Measurements from ENCODE around the gene BCAR1.
A peak's percentile ranks its signal among the peaks of the same experiment; 100 is the strongest.
"Not testable (repeated sequence)": the region's sequence is repeated elsewhere in the genome, so short reads cannot be mapped to it uniquely, and the experiment has no call there.

The BCAR1 gene

DNA sequence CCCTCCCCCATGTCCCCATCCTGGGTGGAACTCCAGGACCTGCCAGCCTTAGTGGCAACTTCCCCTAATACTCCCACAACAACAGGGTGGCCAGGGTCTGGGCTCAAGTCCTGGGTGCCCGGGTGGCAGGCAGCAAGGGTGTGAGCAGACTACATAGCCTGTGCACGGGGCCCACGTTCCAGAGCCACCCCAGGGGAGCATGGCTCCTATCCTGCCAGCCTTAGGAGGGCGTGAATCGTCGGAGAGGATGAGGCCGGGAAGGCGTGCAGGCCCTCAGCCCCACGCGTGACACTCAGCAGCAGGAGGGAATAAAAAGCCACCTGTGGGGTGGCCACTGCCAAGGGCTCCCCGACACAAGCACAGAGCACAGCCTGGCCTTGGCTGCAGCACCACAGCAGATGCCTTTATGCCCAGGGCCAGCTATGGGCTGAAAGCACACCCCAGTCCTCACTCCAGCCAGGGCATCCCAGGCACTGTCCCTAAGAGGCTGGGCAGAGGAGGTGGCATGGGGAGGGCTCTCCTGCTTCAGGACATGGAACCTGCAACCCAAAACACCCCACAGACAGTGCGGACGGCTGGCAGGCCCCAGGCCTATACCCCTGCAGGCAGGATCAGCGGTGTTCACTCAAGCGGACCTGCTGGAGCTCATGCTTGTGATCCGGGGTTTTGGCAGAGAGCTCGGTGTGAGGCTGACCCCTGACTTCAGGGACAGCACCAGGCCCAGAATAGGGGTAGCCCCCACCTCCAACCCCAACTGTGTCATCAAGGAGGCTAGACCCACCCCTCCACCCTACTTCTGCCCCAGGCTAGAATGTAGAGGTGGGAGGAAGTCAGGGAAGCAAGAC is 2.7 kb downstream of the BCAR1 start:
- Histone ChIP-seq H3K4me1 (ENCODE audit: control insufficient read depth, insufficient read depth, low read length) (peaks cover 49% of the 10 kb centered on the region), H3K36me3 (ENCODE audit: control insufficient read depth, insufficient read depth, low read length) (no peaks in the 10 kb centered on the region), H3K27ac (ENCODE audit: low read depth, low read length) (no peak overlapping the region), H3K4me3 (ENCODE audit: low read length) (no peak overlapping the region), H3K9ac (ENCODE audit: low read length) (no peak overlapping the region), H3K27me3 (ENCODE audit: control insufficient read depth, insufficient read depth, low read length) (no peaks in the 10 kb centered on the region)

DNA sequence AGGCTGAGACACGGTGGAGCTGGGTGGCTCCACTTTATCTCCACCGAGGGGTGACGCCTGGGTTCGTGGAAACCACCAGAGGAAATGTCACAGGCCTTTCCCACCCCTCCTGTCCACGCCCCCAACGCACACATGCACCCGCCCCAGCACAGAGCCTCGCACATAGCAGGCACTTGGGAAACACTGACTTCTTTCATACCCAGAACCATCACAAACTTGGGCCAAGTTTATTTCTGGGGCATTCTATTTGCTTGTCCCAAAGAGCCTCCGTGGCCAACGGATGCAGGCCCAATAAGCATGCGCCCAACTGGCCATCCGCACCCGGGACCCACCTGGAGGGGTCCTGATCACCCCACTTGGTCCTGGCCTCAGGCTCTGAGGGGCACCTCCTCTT is 3.3 kb downstream of the BCAR1 start:
- no peak overlapping the region for H3K9ac ChIP-seq (ENCODE audit: low read length)
- no peak overlapping the region for H3K4me3 ChIP-seq (ENCODE audit: low read length)
- peaks cover 44% of the 10 kb centered on the region for H3K4me1 ChIP-seq (ENCODE audit: control insufficient read depth, insufficient read depth, low read length)
- no peaks in the 10 kb centered on the region for H3K36me3 ChIP-seq (ENCODE audit: control insufficient read depth, insufficient read depth, low read length)
- no peaks in the 10 kb centered on the region for H3K27me3 ChIP-seq (ENCODE audit: control insufficient read depth, insufficient read depth, low read length)
- H3K27ac ChIP-seq (ENCODE audit: low read depth, low read length) = no peak overlapping the region

DNA sequence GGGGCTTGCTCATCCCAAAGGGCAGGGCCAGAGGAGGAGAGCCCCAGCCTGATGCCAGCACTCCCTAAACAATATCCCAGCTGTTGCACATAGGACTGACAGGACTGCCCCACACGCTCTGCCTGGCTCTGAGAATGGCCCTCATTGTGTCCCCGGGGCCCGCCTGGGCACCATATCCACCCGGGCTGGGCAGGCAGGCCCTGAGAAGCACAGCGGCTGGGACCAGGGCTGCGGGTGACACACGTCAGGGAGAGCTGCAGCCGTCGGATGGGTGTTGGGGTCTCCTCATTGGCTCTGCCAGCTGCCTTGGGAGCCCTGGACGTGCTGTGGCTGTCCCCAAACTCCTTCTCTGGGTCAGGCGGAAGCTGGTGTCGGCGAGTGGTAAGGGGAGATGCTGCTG is 4.2 kb downstream of the BCAR1 start:
- H3K36me3 ChIP-seq (ENCODE audit: control insufficient read depth, insufficient read depth, low read length) = peaks cover 3% of the 10 kb centered on the region
- no peak overlapping the region for H3K27ac ChIP-seq (ENCODE audit: low read depth, low read length)
- H3K4me3 ChIP-seq (ENCODE audit: low read length) = no peak overlapping the region

DNA sequence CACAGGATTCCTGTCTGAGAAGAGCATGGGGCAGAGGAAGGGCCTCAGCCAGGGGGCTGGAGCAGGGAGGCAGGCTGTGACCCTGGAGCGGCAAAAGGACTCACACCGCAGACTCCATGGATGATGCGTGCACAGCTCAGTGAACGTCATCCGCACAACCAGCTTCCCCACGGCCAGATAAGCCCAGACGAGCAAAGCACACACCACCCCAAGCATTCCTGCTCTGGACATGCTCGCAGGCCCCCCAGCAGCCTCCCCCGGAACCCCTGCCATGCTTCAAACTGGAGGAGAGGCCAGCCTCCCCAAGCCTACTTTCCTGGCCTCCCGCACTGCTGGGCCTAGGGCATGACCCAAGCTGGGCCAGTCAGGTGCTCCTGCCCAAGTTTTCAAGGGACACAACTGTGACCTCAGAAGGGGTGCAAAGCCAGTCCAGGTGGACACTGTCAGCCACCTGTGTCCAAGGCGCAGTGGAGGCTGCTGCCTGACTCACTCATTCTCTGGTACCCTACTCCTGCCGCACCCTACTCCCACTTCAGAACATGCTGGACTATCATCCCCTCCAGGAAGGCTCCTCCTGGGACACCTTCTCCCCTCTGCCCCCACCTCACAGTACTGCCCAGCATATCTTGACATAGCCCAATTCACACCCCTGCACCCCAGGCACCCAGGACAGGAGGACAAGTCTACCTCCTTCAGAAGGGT is 4.8 kb downstream of the BCAR1 start:
- Histone ChIP-seq H3K36me3 (ENCODE audit: control insufficient read depth, insufficient read depth, low read length) (peaks cover 8% of the 10 kb centered on the region), H3K27ac (ENCODE audit: low read depth, low read length) (peak overlapping the region; percentile 93), H3K27me3 (ENCODE audit: control insufficient read depth, insufficient read depth, low read length) (no peaks in the 10 kb centered on the region), H3K4me3 (ENCODE audit: low read length) (no peak overlapping the region), H3K4me1 (ENCODE audit: control insufficient read depth, insufficient read depth, low read length) (peaks cover 31% of the 10 kb centered on the region), H3K9ac (ENCODE audit: low read length) (no peak overlapping the region)

More for the DNA sequence above, 4.2 kb downstream of the BCAR1 start:
- H3K27me3 ChIP-seq (ENCODE audit: control insufficient read depth, insufficient read depth, low read length) = no peaks in the 10 kb centered on the region
- peaks cover 36% of the 10 kb centered on the region for H3K4me1 ChIP-seq (ENCODE audit: control insufficient read depth, insufficient read depth, low read length)
- no peak overlapping the region for H3K9ac ChIP-seq (ENCODE audit: low read length)

DNA sequence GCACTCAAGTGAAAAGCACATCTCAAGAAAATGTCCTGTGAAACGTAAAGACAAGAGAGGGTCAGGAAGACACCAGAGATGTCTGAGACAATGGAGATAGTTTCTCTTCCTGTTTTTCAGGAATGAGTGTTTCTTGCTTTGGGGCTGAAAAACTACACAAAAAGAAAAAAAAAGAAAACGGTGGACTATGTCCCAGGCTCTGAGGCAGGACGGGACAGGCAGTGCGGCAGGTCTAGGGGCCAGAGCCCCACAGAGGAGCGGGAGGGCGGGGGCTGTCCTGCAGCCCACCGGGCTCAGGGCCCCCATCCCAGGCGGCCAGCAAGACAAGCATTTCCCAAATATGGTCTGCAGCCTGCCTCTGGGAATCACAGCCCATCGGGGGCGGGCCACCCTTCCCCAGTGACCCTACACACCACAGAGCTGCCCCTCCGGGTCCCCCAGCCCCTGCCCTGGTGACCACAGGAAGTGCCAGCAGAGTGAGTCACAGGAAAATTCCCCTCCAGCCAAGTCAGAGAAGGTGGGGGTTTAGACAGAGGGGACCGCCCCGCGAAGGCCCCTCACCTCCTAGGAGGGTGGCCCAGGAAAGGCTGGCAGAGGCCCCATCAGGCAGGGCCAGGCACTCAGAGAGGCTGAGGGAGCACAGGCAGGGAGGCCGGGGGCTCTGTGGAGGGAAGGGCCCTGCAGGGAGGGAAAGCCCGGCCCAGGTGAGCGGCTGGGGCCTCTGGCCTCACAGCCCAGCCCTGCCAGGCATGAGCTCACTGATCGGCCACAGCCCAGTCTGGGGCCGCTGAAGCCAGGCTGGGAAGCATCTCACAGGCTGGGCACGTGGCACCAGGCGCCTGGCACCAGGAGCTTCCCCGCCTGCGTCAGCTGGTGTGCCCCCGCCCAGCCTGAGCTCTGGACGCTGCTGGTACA is 6.3 kb downstream of the BCAR1 start:
- Histone ChIP-seq H3K36me3 (ENCODE audit: control insufficient read depth, insufficient read depth, low read length) (peaks cover 16% of the 10 kb centered on the region), H3K27me3 (ENCODE audit: control insufficient read depth, insufficient read depth, low read length) (no peaks in the 10 kb centered on the region), H3K27ac (ENCODE audit: low read depth, low read length) (peak overlapping the region; percentile 93), H3K9ac (ENCODE audit: low read length) (no peak overlapping the region), H3K4me3 (ENCODE audit: low read length) (no peak overlapping the region), H3K4me1 (ENCODE audit: control insufficient read depth, insufficient read depth, low read length) (peaks cover 29% of the 10 kb centered on the region)

DNA sequence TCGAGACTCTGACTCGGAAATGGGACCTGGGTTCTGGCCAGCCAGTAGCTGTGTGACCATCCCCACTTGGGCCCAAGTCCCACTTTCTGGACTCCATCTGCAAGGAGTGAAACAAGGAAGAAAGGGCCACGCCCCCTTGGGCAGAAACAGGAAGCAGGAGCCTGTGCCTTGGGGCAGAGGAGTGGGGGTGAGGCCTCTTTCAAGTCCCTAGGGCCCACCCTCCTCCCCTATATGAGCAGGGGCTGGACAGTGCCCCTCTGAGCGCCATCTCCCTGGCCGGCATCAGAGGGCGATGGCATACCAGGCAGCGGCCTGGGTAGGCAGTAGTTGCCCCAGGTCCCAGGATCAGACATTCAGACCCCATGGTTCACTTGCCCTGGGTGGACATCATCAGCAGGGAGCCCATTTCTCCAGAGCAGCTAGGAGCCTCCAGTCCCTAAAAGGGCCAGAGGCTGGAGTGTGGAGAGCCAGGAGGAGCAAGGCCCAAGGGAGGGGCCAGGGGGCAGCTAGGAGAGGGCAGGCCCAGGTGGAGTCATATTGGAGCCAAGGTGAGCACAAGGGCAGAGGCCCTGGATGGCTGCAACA is 7.1 kb downstream of the BCAR1 start:
- peak overlapping the region; percentile 93 for H3K27ac ChIP-seq (ENCODE audit: low read depth, low read length)
- peaks cover 16% of the 10 kb centered on the region for H3K36me3 ChIP-seq (ENCODE audit: control insufficient read depth, insufficient read depth, low read length)
- no peak overlapping the region for H3K4me3 ChIP-seq (ENCODE audit: low read length)
- H3K4me1 ChIP-seq (ENCODE audit: control insufficient read depth, insufficient read depth, low read length) = peaks cover 35% of the 10 kb centered on the region
- no peak overlapping the region for H3K9ac ChIP-seq (ENCODE audit: low read length)
- H3K27me3 ChIP-seq (ENCODE audit: control insufficient read depth, insufficient read depth, low read length) = no peaks in the 10 kb centered on the region

DNA sequence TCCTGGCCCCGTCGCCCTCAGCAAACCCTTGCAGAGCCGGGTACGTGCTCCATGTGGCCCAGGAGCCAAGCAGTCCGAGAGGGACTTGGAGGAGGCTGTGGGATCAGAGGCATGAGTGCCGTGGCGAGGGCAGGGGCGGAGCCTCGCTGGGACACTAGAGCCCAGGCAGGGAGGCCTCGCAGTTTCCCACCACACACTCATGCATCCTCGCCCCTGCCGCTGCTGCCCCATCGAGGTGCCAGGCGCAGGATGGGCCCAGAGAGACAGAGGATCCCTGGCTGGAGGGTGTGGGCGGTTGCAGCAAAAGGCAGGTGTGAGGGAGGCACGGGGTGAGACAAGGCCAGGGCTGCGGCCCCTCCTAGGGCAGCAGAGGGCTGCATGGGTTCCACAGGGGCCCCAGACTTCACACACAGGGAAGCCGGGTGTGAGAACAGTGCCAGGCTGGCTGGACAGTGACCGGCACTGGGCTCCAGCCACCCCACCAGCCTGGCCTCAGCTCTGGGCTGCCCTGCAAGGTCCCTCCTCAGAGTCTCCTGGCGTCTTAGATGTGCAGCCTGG is 7.7 kb downstream of the BCAR1 start:
- Histone ChIP-seq H3K9ac (ENCODE audit: low read length) (no peak overlapping the region), H3K4me3 (ENCODE audit: low read length) (no peak overlapping the region), H3K27me3 (ENCODE audit: control insufficient read depth, insufficient read depth, low read length) (no peaks in the 10 kb centered on the region), H3K27ac (ENCODE audit: low read depth, low read length) (peak overlapping the region; percentile 11), H3K4me1 (ENCODE audit: control insufficient read depth, insufficient read depth, low read length) (peaks cover 38% of the 10 kb centered on the region), H3K36me3 (ENCODE audit: control insufficient read depth, insufficient read depth, low read length) (peaks cover 16% of the 10 kb centered on the region)

DNA sequence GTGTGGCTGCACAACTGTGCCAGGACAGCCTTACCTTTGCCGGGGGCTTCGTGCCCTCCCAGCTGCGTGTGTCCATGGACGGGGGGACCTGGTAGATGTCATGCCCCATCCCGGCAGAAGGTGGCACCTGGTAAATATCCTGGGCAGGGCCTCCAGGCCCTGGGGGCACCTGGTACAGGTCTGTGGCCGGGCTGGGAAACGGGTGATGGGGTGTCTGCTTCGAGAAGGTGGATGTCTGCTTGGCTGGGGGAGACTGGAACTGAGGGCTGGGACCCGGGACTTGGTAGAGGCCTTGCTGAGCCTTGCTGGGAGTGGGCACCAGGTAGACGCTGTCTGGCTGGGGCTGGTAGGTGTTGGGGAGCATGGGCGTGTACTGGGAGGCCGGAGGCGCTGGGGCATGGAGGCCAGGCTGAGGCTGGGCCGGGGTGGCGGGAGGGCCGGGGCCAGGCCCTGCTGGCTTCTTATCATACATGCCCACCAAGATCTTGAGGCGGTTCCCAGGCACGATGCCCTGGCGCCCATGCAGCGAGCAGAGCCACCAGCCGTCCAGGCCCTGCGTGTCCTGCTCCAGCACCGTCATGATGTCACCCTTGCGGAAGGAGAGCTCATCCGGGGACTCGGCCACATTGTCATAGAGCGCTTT is 8.9 kb downstream of the BCAR1 start:
- Histone ChIP-seq H3K4me1 (ENCODE audit: control insufficient read depth, insufficient read depth, low read length) (peaks cover 45% of the 10 kb centered on the region), H3K36me3 (ENCODE audit: control insufficient read depth, insufficient read depth, low read length) (peaks cover 16% of the 10 kb centered on the region)
- H3K27ac ChIP-seq (ENCODE audit: low read depth, low read length); H3K4me3 ChIP-seq (ENCODE audit: low read length); H3K27me3 ChIP-seq (ENCODE audit: control insufficient read depth, insufficient read depth, low read length); H3K9ac ChIP-seq (ENCODE audit: low read length): not testable (repeated sequence)

DNA sequence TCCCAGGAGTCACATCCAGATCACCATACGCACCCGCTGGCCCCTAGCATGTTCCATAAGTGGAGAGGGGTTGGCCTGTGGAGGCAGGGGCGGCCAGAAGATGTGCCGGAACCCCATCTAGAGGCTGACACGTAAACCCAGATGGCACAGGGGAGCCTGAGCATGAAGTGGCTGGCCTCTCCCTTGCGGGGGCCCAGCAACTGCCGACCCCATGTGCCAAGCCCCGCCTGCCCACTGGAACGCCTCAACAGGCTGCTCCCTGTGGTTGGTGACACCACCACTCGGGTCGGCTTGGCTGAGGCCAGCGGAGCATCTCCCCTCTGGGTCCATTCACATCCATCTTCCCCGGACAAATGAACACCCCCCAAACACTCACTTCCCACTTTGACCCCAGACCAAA is 9.5 kb downstream of the BCAR1 start:
- no peak overlapping the region for H3K27ac ChIP-seq (ENCODE audit: low read depth, low read length)

DNA sequence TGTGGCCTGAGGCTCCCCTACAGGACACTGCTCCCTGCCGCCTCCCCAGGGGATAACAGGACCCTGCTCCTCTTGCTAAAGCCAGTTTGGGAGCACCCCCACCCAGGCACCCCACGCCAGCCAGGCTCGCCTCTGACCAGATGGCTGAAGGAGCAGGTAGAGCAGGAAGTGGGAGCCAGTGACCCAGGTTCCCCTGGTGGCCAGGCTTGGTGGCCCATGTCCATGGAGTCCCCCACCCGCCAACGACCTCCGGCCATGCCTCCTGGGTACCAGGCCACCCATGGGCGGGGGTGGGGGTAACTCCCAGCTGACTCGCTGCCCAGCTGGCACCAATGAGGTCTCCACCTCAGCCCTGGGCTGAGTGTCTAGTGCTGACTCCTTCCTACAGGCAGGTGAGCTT is 10.0 kb downstream of the BCAR1 start:
- no peaks in the 10 kb centered on the region for H3K27me3 ChIP-seq (ENCODE audit: control insufficient read depth, insufficient read depth, low read length)
- H3K27ac ChIP-seq (ENCODE audit: low read depth, low read length) = no peak overlapping the region
- H3K9ac ChIP-seq (ENCODE audit: low read length) = no peak overlapping the region
- H3K4me3 ChIP-seq (ENCODE audit: low read length) = no peak overlapping the region
- H3K4me1 ChIP-seq (ENCODE audit: control insufficient read depth, insufficient read depth, low read length) = peaks cover 42% of the 10 kb centered on the region
- H3K36me3 ChIP-seq (ENCODE audit: control insufficient read depth, insufficient read depth, low read length) = peaks cover 16% of the 10 kb centered on the region

More for the DNA sequence above, 9.5 kb downstream of the BCAR1 start:
- no peak overlapping the region for H3K4me3 ChIP-seq (ENCODE audit: low read length)
- peaks cover 16% of the 10 kb centered on the region for H3K36me3 ChIP-seq (ENCODE audit: control insufficient read depth, insufficient read depth, low read length)
- peaks cover 43% of the 10 kb centered on the region for H3K4me1 ChIP-seq (ENCODE audit: control insufficient read depth, insufficient read depth, low read length)
- no peaks in the 10 kb centered on the region for H3K27me3 ChIP-seq (ENCODE audit: control insufficient read depth, insufficient read depth, low read length)
- no peak overlapping the region for H3K9ac ChIP-seq (ENCODE audit: low read length)

DNA sequence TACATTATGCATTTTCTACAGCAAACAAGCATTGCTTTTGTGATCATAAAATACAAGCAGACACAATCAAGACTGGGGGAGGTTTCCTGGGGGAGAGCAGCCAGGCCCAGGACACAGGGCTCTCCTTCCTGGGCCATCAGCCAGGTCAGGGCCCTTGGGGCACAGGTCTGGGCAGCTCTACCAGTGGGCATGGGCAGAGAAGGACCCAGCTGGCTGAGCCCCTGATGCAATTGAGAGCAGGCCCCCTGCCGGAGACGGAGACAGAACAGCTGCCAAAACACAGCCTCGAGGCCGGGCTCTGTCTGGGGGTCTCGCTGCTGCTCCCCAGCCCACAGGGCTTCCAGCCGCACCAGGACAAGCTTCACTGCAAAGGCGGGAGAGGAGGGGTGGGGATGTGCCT is 10.8 kb downstream of the BCAR1 start:
- H3K27ac ChIP-seq (ENCODE audit: low read depth, low read length); H3K27me3 ChIP-seq (ENCODE audit: control insufficient read depth, insufficient read depth, low read length); H3K4me3 ChIP-seq (ENCODE audit: low read length); H3K9ac ChIP-seq (ENCODE audit: low read length): not testable (repeated sequence)
- Histone ChIP-seq H3K4me1 (ENCODE audit: control insufficient read depth, insufficient read depth, low read length) (peaks cover 40% of the 10 kb centered on the region), H3K36me3 (ENCODE audit: control insufficient read depth, insufficient read depth, low read length) (peaks cover 16% of the 10 kb centered on the region)

Data from rectal smooth muscle tissue (tissue), 1 donor.